H1 (cell line): ENCODE results near the gene CNOT2. TPM values are rescaled to one million over a fixed set of nuclear protein-coding genes. Genes with fewer than 3 reads are reported as not detected.

Experiments
- CTCF ChIA-PET: fragments of 300-600 bp; sonication (Branson Sonifier 250); formaldehyde crosslinking; loops from one replicate; lab custom pipeline; 2021; ENCODE audit not compliant: partially characterized antibody; lab: Charles Lee
- POLR2A ChIA-PET: fragments of 300-600 bp; sonication (Branson Sonifier 250); formaldehyde crosslinking; loops from one replicate; lab custom pipeline; 2021; ENCODE audit warnings: inconsistent platforms; ENCODE audit not compliant: partially characterized antibody; lab: Charles Lee
- DNase-seq, 2 experiments: peaks; one replicate each; pipeline versions ENCODE4 v3.0.0 to v3.0.0-alpha.2; 2010 to 2022; ENCODE audit warnings: low spot score in 2 of 2, low read depth in 1 of 2, mixed read lengths in 1 of 2
- FAIRE-seq: peaks from 2 replicates; lab custom pipeline; 2011; peaks lifted over from hg19 to GRCh38; lab: Jason Lieb, UNC
- H2AFZ ChIP-seq: 2 replicates; pipeline ENCODE4 v1.8.1; 2012; ENCODE audit warnings: low read length, inconsistent platforms
- H2AK5ac ChIP-seq: 2 replicates; pipeline ENCODE4 v1.6.1; 2013; ENCODE audit warnings: low read depth, low read length
- H2BK120ac ChIP-seq: replicated peaks from 2 replicates; pipeline ENCODE3; 2013; ENCODE audit warnings: low read depth, low read length, inconsistent platforms
- H2BK12ac ChIP-seq: 2 replicates; pipeline ENCODE4 v1.6.1; 2013; ENCODE audit warnings: low read depth, low read length
- H2BK15ac ChIP-seq: 2 replicates; pipeline ENCODE4 v1.6.1; 2013; ENCODE audit warnings: low read length
- H2BK20ac ChIP-seq: 2 replicates; pipeline ENCODE4 v1.6.1; 2013; ENCODE audit warnings: low read length
- H2BK5ac ChIP-seq: 2 replicates; pipeline ENCODE4 v1.6.1; 2013; ENCODE audit warnings: low read depth, low read length
- H3K14ac ChIP-seq: 2 replicates; pipeline ENCODE4 v1.6.1; 2013; ENCODE audit warnings: inconsistent platforms; ENCODE audit not compliant: insufficient read length
- H3K18ac ChIP-seq: 2 replicates; pipeline ENCODE4 v1.6.1; 2013; ENCODE audit warnings: low read length; ENCODE audit errors: extremely low read depth
- H3K23ac ChIP-seq: 2 replicates; pipeline ENCODE4 v1.6.1; 2013; ENCODE audit warnings: inconsistent platforms; ENCODE audit not compliant: insufficient read length
- H3K23me2 ChIP-seq: 2 replicates; pipeline ENCODE4 v1.6.1; 2013; ENCODE audit warnings: low read depth, low read length
- H3K27ac ChIP-seq: 2 replicates; pipeline ENCODE4 v1.6.1; 2011; ENCODE audit warnings: low read depth, low read length, inconsistent platforms
- H3K27me3 ChIP-seq, 4 experiments: replicated peaks in 1 of 4; 1 replicate in 1 of 4; 2 replicates in 3 of 4; pipeline versions ENCODE4 v1.6.1 to v1.8.1; 2011 to 2013; ENCODE audit warnings: low read length in 3 of 4, mild to moderate bottlenecking in 3 of 4, inconsistent platforms in 2 of 4, mixed read lengths in 2 of 4, moderate library complexity in 1 of 4; ENCODE audit not compliant: control insufficient read depth in 3 of 4, insufficient read depth in 3 of 4; ENCODE audit errors: extremely low read depth in 1 of 4
- H3K36me3 ChIP-seq, 4 experiments: 2 replicates each; pipeline versions ENCODE4 v1.6.1 to v1.8.1; 2011 to 2013; ENCODE audit warnings: mild to moderate bottlenecking in 4 of 4, low read length in 3 of 4, moderate library complexity in 2 of 4, control low read depth in 1 of 4, inconsistent platforms in 1 of 4; ENCODE audit not compliant: insufficient read depth in 4 of 4, control insufficient read depth in 2 of 4
- H3K4ac ChIP-seq: replicated peaks from 2 replicates; pipeline ENCODE3; 2013; ENCODE audit warnings: low read length, low read depth, mixed read lengths, inconsistent platforms; ENCODE audit not compliant: insufficient read length
- H3K4me1 ChIP-seq, 4 experiments: replicated peaks in 1 of 4; 1 replicate in 1 of 4; 2 replicates in 3 of 4; pipeline versions ENCODE4 v1.6.1 to v1.8.1; 2011 to 2013; ENCODE audit warnings: low read length in 3 of 4, inconsistent platforms in 2 of 4, mixed read lengths in 1 of 4; ENCODE audit not compliant: insufficient read depth in 4 of 4, control insufficient read depth in 3 of 4
- H3K4me2 ChIP-seq, 2 experiments: 2 replicates each; pipeline versions ENCODE4 v1.6.1 to v1.8.1; 2011 to 2013; ENCODE audit warnings: low read depth in 2 of 2, low read length in 2 of 2, control low read depth in 1 of 2, inconsistent platforms in 1 of 2, mild to moderate bottlenecking in 1 of 2; ENCODE audit not compliant: insufficient read depth in 1 of 2
- H3K4me3 ChIP-seq, 4 experiments: fragments of 200-600, 300-600 bp in 1 of 4; sonication (generic), shearing (Covaris generic), sonication (Bioruptor Twin) in 1 of 4; 2 replicates each; pipeline versions ENCODE4 v1.5.1 to v1.8.1; 2011 to 2016; ENCODE audit warnings: low read length in 4 of 4, low read depth in 3 of 4, control low read depth in 2 of 4, inconsistent platforms in 2 of 4, mild to moderate bottlenecking in 2 of 4, mixed read lengths in 1 of 4, moderate library complexity in 1 of 4; ENCODE audit not compliant: insufficient read depth in 2 of 4; ENCODE audit errors: extremely low read depth in 1 of 4
- H3K56ac ChIP-seq: replicated peaks from 2 replicates; pipeline ENCODE3; 2013; ENCODE audit warnings: low read depth, mild to moderate bottlenecking, mixed read lengths, low read length, inconsistent platforms; ENCODE audit not compliant: insufficient read length
- H3K79me1 ChIP-seq: 2 replicates; pipeline ENCODE4 v1.6.1; 2013; ENCODE audit warnings: low read depth, low read length, control low read depth
- H3K79me2 ChIP-seq, 2 experiments: 2 replicates each; pipeline versions ENCODE4 v1.6.1 to v1.8.1; 2012 to 2013; ENCODE audit warnings: low read length in 2 of 2, mild to moderate bottlenecking in 2 of 2, inconsistent platforms in 1 of 2; ENCODE audit not compliant: insufficient read depth in 2 of 2, control insufficient read depth in 1 of 2
- H3K9ac ChIP-seq, 4 experiments: replicated peaks in 1 of 4; 1 replicate in 1 of 4; 2 replicates in 3 of 4; pipeline versions ENCODE4 v1.6.1 to v1.8.1; 2011 to 2013; ENCODE audit warnings: low read depth in 3 of 4, low read length in 3 of 4, control low read depth in 2 of 4, mild to moderate bottlenecking in 2 of 4, moderate library complexity in 2 of 4, inconsistent platforms in 1 of 4; ENCODE audit errors: extremely low read depth in 1 of 4
- H3K9me3 ChIP-seq, 2 experiments: 2 replicates each; pipeline versions ENCODE4 v1.6.1 to v1.8.1; 2012 to 2013; ENCODE audit warnings: mild to moderate bottlenecking in 2 of 2, moderate library complexity in 2 of 2, control low read depth in 1 of 2, inconsistent platforms in 1 of 2, low read depth in 1 of 2, low read length in 1 of 2, mixed read lengths in 1 of 2; ENCODE audit not compliant: insufficient read depth in 2 of 2
- H4K20me1 ChIP-seq, 2 experiments: replicated peaks in 1 of 2; 2 replicates each; pipeline versions ENCODE3 to v1.8.1; 2011 to 2013; ENCODE audit warnings: inconsistent platforms in 2 of 2, low read length in 2 of 2, mild to moderate bottlenecking in 1 of 2; ENCODE audit not compliant: insufficient read depth in 2 of 2, control insufficient read depth in 1 of 2
- H4K5ac ChIP-seq: 2 replicates; pipeline ENCODE4 v1.6.1; 2013; ENCODE audit warnings: low read length, low read depth, mixed read lengths, inconsistent platforms; ENCODE audit not compliant: insufficient read length
- H4K8ac ChIP-seq: 2 replicates; pipeline ENCODE4 v1.8.0; 2013; ENCODE audit warnings: mild to moderate bottlenecking, moderate library complexity, low read length, inconsistent platforms; ENCODE audit not compliant: insufficient read depth; ENCODE audit errors: extremely low read depth
- H4K91ac ChIP-seq: replicated peaks from 2 replicates; pipeline ENCODE3; 2013; ENCODE audit warnings: low read length, mixed read lengths, inconsistent platforms; ENCODE audit not compliant: insufficient read length
- CBX5 ChIP-seq: fragments of 300-800, 300-1000 bp; sonication (generic); IDR thresholded peaks from 2 replicates; pipeline ENCODE4 v1.7.1; 2016; ENCODE audit warnings: antibody characterized with exemption, low read length, low read depth
- CEBPB ChIP-seq: IDR thresholded peaks from 2 replicates; pipeline ENCODE4 v1.6.1; 2012; ENCODE audit warnings: low read depth, low read length
- CTBP2 ChIP-seq: IDR thresholded peaks from 2 replicates; pipeline ENCODE4 v1.7.0; 2011; ENCODE audit warnings: borderline replicate concordance, mild to moderate bottlenecking, moderate library complexity, mixed read lengths, low read length; ENCODE audit not compliant: insufficient read depth, insufficient read length
- TEAD4 ChIP-seq: IDR thresholded peaks from 2 replicates; pipeline ENCODE4 v1.6.1; 2012; ENCODE audit warnings: low read depth, low read length, inconsistent platforms, mixed read lengths
- WGBS, 2 experiments: shearing (Covaris generic) in 1 of 2; methylation state at CpG; one replicate each; pipeline versions ENCODE4 v1.1.6 to v1.1.7; 2013 to 2015; ENCODE audit warnings: low lambda C conversion rate in 2 of 2, mixed read lengths in 2 of 2, inconsistent platforms in 1 of 2, low coverage in 1 of 2, missing lambda C conversion rate in 1 of 2; ENCODE audit not compliant: insufficient replicate concordance in 2 of 2, insufficient coverage in 1 of 2, insufficient read length in 1 of 2; ENCODE audit errors: extremely low coverage in 1 of 2, missing lambda C conversion rate in 1 of 2; 5-methylcytosine and 5-hydroxymethylcytosine counted together
- polyA plus RNA-seq, 7 experiments: library from polyadenylated mRNA; depleted of rRNA in 3 of 7; stranded (reverse) in 5 of 7; unstranded in 2 of 7; fragments of >200 nt in 5 of 7; fragments of 200-250 nt in 2 of 7; gene quantifications; 1 replicate in 5 of 7; 2 replicates in 1 of 7; 4 replicates in 1 of 7; pipeline versions ENCODE4 v1.2.1 to v1.2.3, GENCODE V29; 2011 to 2013; ENCODE audit warnings: missing spikeins in 2 of 7, mixed read lengths in 2 of 7
- total RNA-seq: library from RNA; stranded (reverse); fragmentation: NEBNext Ultra II Directional; extraction: Animal tissue kit (Norgen Biotek cat#: 25700); gene quantifications from 2 replicates; pipeline ENCODE4 v1.2.1, GENCODE V29; 2021

The CNOT2 gene
- total and polyA plus RNA-seq, 2 of the 8 experiments (the other 6 are each of a cell fraction or from before 2014, with no cell fraction given), result 61.2 to 64.8 TPM

DNA sequence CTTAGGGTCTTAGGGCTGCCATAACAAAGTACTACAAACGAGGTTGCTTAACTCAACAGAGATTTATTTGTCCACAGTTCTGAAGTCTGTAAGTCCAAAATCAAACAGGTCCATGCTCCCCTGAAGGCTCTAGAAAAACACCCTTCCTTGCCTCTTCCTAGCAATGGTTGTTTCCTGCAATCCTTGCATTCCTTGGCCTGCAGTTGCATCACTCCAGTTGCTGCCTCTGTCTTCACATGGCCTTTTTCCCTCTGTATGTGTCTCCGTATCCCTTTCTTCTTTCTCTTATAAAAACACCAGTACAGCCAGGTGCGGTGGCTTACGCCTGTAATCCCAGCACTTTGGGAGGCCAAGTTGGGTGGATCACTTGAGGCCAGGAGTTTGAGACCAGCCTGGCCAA lies 140.3 kb downstream of the CNOT2 start:
- Histone ChIP-seq H2BK120ac (no peak overlapping the region), H3K23ac (no peak overlapping the region), H2AK5ac (peak overlapping the region; percentile 2; the same call in 1 of the 2 replicates), H3K23me2 (no peaks in the 10 kb centered on the region), H2BK20ac (no peak overlapping the region)
- TF ChIP-seq CBX5 (no peak), CEBPB (peak; percentile 72; the same call in 1 of the 2 replicates), TEAD4 (peak; percentile 39; the same call in 1 of the 2 replicates), CTBP2 (no peak)
- TF ChIP-seq, all 59 proteins: peak for 2
- ChIA-PET POLR2A (no interaction called here), CTCF (no interaction called here)
- Histone ChIP-seq H4K20me1 (no peaks in the 10 kb centered on the region), H3K9me3 (peaks cover 0 to 3% of the 10 kb centered on the region in 2 experiments; a peak in 1 of 4 replicates), H3K14ac (no peak overlapping the region), H3K27ac (no peak overlapping the region), H3K4me3 (no peak overlapping the region), H3K9ac (no peak overlapping the region), H2BK5ac (0 out of 2 replicates have a peak overlapping the region, but pooled peaks have one; percentile 8), H3K27me3 (no peaks in the 10 kb centered on the region), H4K5ac (no peak overlapping the region), H2BK12ac (no peak overlapping the region), H4K8ac (no peak overlapping the region), H3K36me3 (0 out of 8 replicates have a peak, but pooled peaks cover 0 to 2% (median 0%) of the 10 kb centered on the region in 4 experiments), H3K79me1 (no peaks in the 10 kb centered on the region), H4K91ac (no peak overlapping the region), H3K4me1 (peaks cover 0 to 5% (median 0%) of the 10 kb centered on the region in 4 experiments; a peak in 1 of 7 replicates), H3K4me2 (no peak overlapping the region), H3K4ac (no peak overlapping the region), H3K56ac (no peak overlapping the region), H3K79me2 (peaks cover 0 to 2% of the 10 kb centered on the region in 2 experiments; a peak in 1 of 4 replicates), H2BK15ac (no peak overlapping the region), H3K18ac (no peak overlapping the region), H2AFZ (no peak overlapping the region)
- no peak for DNase-seq
- FAIRE-seq, result peak; percentile 19
- WGBS, 2 experiments, result 92% methylated on average over 4 of the region's 4 CpGs; no CpG with 5 or more reads in 1 of the 2 experiments
